ENCODE data around the gene TTC28.
"Not testable (repeated sequence)": the region's sequence is repeated elsewhere in the genome, so short reads cannot be mapped to it uniquely, and the experiment has no call there.

Gene TTC28

DNA sequence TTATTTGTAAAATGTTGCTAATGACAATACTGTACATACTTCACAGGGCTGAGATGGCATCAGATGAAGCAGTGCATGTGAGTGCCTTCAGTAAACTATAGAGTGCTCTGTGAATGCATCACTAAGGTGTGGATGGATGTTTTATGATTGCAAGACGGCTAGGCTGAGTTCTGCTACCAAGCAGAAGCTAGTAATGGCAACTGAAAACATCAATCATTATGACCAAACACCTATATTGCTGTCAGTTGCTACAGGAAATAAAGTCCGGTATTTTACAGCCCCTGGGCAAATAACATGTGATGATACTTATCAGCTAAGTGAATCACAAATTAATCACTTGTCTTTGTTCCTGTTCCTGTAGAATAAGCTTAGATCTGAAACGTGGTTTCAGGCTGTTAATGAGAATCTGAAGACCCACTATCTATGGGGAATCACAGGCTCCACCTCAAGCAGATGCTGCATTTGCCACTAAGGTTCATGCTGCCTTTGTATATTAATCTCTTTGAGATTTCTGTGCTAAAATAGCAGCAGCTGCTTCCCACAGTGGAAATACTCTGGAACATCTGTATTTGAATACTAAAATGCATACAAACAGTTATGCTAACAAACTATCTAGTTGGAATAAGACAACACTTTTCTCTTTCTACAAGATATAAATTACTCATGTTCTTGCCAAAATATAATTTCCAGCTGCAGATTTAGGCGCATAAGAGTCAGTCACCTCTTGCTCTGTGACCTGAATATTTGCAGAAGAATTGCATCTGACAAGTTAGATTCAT lies 506.6 kb downstream of the TTC28 start:
- DNase-seq = no peak

- DNase-seq = no peak
Observed at GRCh38 chr22:28171712-28172111, 507.9 kb downstream of the TTC28 start.

- DNase-seq = no peak
Observed at GRCh38 chr22:28171115-28171514, 508.5 kb downstream of the TTC28 start.

DNA sequence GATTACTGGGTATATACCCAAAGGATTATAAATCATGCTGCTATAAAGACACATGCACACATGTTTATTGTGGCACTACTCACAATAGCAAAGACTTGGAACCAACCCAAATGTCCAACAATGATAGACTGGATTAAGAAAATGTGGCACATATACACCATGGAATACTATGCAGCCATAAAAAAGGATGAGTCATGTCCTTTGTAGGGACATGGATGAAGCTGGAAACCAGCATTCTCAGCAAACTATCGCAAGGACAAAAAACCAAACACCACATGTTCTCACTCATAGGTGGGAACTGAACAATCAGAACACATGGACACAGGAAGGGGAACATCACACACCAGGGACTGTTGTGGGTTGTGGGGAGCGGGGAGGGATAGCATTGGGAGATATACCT lies 510.3 kb downstream of the TTC28 start:
- DNase-seq = not testable (repeated sequence)

- no peak for DNase-seq
Observed at GRCh38 chr22:28155808-28156207, 523.8 kb downstream of the TTC28 start.

DNA sequence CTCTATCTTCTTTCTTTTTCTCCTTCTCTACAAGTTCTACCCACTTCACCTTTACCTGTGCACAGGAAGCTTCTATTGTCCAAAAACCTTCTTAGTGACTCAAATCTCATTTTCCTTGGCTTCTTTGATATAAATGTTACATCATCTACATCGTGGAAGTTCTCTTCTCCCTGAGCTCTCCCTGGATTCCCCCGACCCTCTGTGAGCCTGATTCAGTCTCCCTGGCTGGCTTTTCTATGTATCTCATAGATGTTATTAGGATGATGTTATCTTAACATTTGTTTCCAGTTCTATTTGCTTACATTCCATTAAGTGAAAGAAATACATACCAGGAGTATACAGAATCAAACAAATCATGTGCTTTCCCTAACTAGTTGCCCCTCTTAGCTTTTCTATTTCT lies 524.8 kb downstream of the TTC28 start:
- DNase-seq = no peak

GRCh38 chr22:28151151-28151816 lies 528.4 kb downstream of the TTC28 start:
- no peak for DNase-seq

- DNase-seq = no peak
Observed at GRCh38 chr22:28148816-28149465, 530.7 kb downstream of the TTC28 start.

DNA sequence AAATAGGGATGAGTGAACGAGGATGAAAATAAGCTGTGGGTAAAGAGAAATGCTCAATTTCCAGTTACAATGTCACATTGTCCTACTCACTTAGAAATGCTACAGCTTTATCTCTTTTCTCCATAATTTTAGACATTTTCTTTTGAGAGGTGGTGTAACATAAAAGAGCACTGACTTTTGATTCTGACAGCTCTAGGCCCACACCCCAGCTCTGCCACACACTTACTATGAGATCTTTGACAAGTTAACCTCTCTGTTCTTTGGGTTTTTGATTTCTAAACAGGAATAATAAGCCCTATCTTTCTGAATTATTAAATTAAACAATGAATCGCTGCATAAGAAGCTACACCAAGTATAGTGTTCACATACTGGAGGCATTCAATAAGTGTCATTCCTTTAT lies 532.2 kb downstream of the TTC28 start:
- no peak for DNase-seq

DNA sequence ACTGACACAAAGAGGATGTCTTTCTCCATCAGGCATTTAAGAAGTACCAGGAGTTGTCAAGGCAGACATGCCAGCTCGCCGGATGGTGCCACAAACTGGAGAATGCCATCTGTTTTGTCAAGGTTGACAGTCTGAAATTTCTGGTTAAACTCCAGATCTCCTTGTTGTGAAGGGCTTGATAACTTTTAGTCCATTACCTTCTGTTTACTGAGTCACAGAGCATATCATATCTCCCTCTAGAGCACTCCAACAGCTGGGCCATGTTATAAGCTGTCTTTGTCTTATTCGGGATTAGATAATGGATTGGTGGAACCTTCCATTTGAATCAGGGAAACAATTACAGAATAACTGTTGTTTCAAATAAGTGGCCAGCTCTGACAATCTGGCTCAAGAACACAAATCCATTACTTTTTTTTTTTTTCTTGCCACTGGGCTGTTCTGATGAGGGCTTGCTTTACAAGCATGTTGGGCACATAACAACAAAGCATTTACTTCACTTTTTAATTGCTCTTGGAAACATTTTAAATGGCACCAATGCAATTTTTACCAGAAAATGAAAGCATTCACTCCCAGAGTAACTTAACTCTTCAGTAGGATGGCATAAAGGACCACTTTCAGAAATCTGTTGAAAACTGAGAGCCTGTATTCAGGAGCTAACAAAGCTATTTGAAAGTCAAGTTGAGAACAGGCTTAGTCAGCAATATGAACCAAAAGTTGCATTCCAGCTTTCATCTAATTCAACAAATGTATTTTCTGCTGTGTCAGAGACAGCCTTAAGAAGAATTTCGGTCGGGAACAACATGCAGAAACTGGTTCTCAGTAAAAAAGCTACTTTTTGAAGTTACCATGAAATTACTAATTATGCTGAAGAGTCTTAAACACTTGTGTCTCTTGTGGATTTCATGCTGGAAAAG lies 533.0 kb downstream of the TTC28 start:
- no peak for DNase-seq

- no peak for DNase-seq
Observed at GRCh38 chr22:28143961-28144745, 535.5 kb downstream of the TTC28 start.

DNA sequence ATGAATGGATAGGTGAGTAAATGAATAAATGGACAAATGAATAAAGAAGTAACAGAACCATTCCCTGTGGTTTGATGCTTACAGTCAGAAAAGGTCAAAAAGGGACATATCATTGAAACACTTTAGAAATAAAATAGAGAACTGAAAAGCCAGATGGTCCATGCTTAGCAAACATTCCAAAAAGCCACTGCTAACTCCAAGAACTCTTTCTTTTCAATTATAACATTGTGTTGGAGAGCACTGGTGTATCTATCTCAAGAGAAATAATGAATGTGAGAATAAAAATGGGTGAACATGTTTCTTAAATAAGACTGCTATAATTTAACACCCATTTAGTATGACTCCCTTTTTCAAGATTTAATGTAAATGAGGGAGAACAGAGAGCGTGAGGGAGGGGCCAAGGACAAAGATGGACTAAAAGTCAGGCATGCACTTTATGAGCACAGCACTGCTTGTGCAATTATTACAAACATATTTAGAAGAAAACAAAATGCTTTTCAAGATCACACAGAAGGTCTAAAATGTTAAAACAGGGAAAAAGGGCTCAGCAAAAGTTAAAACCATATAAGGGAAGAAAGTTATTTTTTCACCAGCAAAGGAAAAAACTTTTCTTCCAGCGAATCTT lies 536.3 kb downstream of the TTC28 start:
- DNase-seq = no peak

GRCh38 chr22:28142361-28142961 lies 537.2 kb downstream of the TTC28 start:
- no peak for DNase-seq

DNA sequence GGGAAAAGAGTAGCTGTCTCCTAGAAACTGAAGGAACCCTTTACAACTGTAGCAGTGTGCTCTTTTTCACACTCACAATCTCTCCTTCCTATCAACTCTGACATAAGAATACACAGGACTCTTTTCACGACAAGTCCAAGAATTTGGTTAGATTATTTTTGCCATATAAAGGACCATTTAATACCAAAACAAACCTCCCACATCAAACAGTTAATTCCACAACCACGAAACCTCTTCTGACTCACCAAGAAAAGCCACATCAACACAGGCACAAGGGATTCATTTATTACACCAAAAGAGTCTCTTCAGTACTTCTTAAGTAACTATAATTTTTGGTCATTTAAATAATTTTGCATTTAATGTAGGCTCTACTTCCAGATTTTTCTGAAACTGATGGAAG lies 538.0 kb downstream of the TTC28 start:
- DNase-seq = no peak

DNA sequence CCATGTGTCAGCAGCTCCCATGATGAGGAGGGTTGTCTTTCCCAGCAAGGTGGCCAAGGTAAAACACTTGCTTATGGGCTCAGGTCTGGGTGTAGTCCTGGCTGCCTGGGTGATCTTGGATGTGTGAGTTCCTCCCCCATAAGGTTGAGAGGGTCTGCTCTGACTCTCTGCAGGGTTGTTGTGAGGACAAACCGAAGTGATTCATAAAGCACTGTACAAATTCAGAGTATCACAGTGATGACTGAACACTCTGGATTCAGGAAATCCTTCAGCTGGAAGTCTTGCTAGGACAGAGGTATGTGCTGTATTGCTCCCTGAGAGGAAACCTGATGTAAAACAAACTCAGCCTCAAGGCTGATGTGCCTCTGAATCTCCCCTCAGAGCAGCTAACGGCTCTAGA lies 539.7 kb downstream of the TTC28 start:
- no peak for DNase-seq

- no peak for DNase-seq
Observed at GRCh38 chr22:28139516-28139915, 540.1 kb downstream of the TTC28 start.

DNA sequence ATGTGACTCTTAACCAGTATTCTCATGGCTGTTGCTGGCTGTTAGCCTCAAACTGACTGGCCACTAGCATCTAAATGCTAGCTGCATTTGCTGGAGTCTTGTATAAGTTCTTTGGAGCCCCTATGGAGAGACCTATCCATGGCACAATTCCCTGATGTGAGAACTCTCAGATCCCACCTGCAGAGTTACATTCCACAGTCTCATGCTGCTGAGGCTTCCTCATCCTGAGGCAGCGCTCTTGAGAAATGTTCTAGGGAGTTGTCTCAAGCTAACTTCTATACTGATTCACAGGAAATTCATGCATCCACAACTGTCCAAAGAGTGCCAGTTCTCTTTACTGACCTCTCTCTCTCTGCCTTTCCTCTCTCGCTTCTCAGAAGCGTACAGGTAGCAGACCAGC lies 542.6 kb downstream of the TTC28 start:
- no peak for DNase-seq

- no peak for DNase-seq
Observed at GRCh38 chr22:28132466-28132865, 547.2 kb downstream of the TTC28 start.

- DNase-seq = no peak
Observed at GRCh38 chr22:28129319-28129962, 550.2 kb downstream of the TTC28 start.

- no peak for DNase-seq
Observed at GRCh38 chr22:28128827-28129226, 550.8 kb downstream of the TTC28 start.

GRCh38 chr22:28125799-28126198 lies 553.8 kb downstream of the TTC28 start:
- no peak for DNase-seq
